HEK293 (cell line): ENCODE measurements around the gene TOR2A.

ENCODE experiments used
- CTCF ChIA-PET: fragments of 350-600 bp; formaldehyde crosslinking; extraction: SDS; loops from one replicate; lab custom pipeline; 2021; ENCODE audit warnings: antibody characterized with exemption; lab: Yijun Ruan, JAX
- POLR2A ChIA-PET: fragments of 300-600 bp; formaldehyde crosslinking; extraction: SDS; loops from one replicate; lab custom pipeline; 2020; ENCODE audit warnings: antibody characterized with exemption, inconsistent platforms; lab: Yijun Ruan, JAX
- H3K27ac ChIP-seq: fragments of 200-500 bp; sonication (Bioruptor generic); 2 replicates; pipeline ENCODE4 v1.5.1; 2014; ENCODE audit warnings: low read depth, low read length, control low read depth, inconsistent platforms; ENCODE audit errors: extremely low read depth
- H3K36me3 ChIP-seq, 2 experiments: fragments of 200-500 bp in 1 of 2; sonication (Bioruptor generic) in 1 of 2; 1 replicate in 1 of 2; 2 replicates in 1 of 2; pipeline ENCODE4 v1.5.1; 2014 to 2017; ENCODE audit warnings: inconsistent platforms in 2 of 2, low read length in 2 of 2; ENCODE audit not compliant: control insufficient read depth in 2 of 2, insufficient read depth in 1 of 2
- H3K4me1 ChIP-seq: fragments of 200-500 bp; sonication (Bioruptor generic); 2 replicates; pipeline ENCODE4 v1.5.1; 2014; ENCODE audit warnings: mild to moderate bottlenecking, low read length, inconsistent platforms; ENCODE audit not compliant: control insufficient read depth, insufficient read depth
- H3K4me3 ChIP-seq: 2 replicates; pipeline ENCODE4 v1.5.1; 2011; ENCODE audit warnings: low read depth, mild to moderate bottlenecking, control low read depth, low read length, moderate library complexity
- H3K9me3 ChIP-seq: fragments of 200-500 bp; sonication (Bioruptor generic); 2 replicates; pipeline ENCODE4 v1.5.1; 2014; ENCODE audit warnings: low read depth, low read length, inconsistent platforms; ENCODE audit not compliant: control insufficient read depth, insufficient read depth
- ATF2 ChIP-seq: fragments of 450-650 bp; formaldehyde crosslinking; IDR thresholded peaks from 2 replicates; pipeline ENCODE4 v1.5.1; 2016; ENCODE audit warnings: missing biosample characterization, missing genetic modification characterization, low read depth
- HOXA7 ChIP-seq: sonication (generic); formaldehyde crosslinking; IDR thresholded peaks from 2 replicates; pipeline ENCODE4 v1.8.1; 2022; ENCODE audit warnings: missing genetic modification reagents, borderline replicate concordance
- MZF1 ChIP-seq: fragments of 450-650 bp; formaldehyde crosslinking; IDR thresholded peaks from 2 replicates; pipeline ENCODE4 v1.5.1; 2017; ENCODE audit warnings: missing biosample characterization, missing genetic modification characterization, borderline replicate concordance
- REST ChIP-seq: fragments of 450-650 bp; formaldehyde crosslinking; IDR thresholded peaks from 2 replicates; pipeline ENCODE4 v1.5.1; 2016; ENCODE audit warnings: missing biosample characterization, missing genetic modification characterization
- ZNF133 ChIP-seq: fragments of 450-650 bp; formaldehyde crosslinking; IDR thresholded peaks from 2 replicates; pipeline ENCODE4 v1.5.1; 2016; ENCODE audit warnings: missing biosample characterization, missing genetic modification characterization
- ZNF169 ChIP-seq: fragments of 450-650 bp; formaldehyde crosslinking; IDR thresholded peaks from 2 replicates; pipeline ENCODE4 v1.5.1; 2016; ENCODE audit warnings: missing biosample characterization, missing genetic modification characterization
- ZNF175 ChIP-seq: fragments of 450-650 bp; formaldehyde crosslinking; IDR thresholded peaks from 2 replicates; pipeline ENCODE4 v1.5.1; 2016; ENCODE audit warnings: missing biosample characterization, missing genetic modification characterization
- ZNF248 ChIP-seq: fragments of 450-650 bp; formaldehyde crosslinking; IDR thresholded peaks from 2 replicates; pipeline ENCODE4 v1.5.1; 2017; ENCODE audit warnings: missing biosample characterization, missing genetic modification characterization
- ZNF350 ChIP-seq: fragments of 450-650 bp; formaldehyde crosslinking; IDR thresholded peaks from 2 replicates; pipeline ENCODE4 v1.5.0; 2017; ENCODE audit warnings: missing biosample characterization, mild to moderate bottlenecking, missing genetic modification characterization
- ZNF473 ChIP-seq: fragments of 450-650 bp; formaldehyde crosslinking; IDR thresholded peaks from 2 replicates; pipeline ENCODE4 v1.5.1; 2017; ENCODE audit warnings: missing biosample characterization, missing genetic modification characterization
- ZNF510 ChIP-seq: fragments of 450-650 bp; formaldehyde crosslinking; IDR thresholded peaks from 2 replicates; pipeline ENCODE4 v1.5.1; 2018; ENCODE audit warnings: mild to moderate bottlenecking, missing genetic modification characterization, missing biosample characterization; ENCODE audit not compliant: insufficient replicate concordance
- ZNF610 ChIP-seq: fragments of 450-650 bp; formaldehyde crosslinking; IDR thresholded peaks from 2 replicates; pipeline ENCODE4 v1.5.1; 2016; ENCODE audit warnings: missing biosample characterization, missing genetic modification characterization, borderline replicate concordance

TOR2A gene

GRCh38 chr9:127731938-127732337 lies 3.2 kb downstream of the TOR2A start:
- H3K27ac ChIP-seq = no peak overlapping the region
- no peaks in the 10 kb centered on the region for H3K9me3 ChIP-seq
- H3K4me1 ChIP-seq = no peaks in the 10 kb centered on the region
- POLR2A ChIA-PET = no interaction called here
- peaks cover 0 to 6% of the 10 kb centered on the region in 2 experiments; a peak in 1 of 3 replicates for H3K36me3 ChIP-seq
- no peak overlapping the region for H3K4me3 ChIP-seq
- CTCF ChIA-PET = interaction anchor here (0.6 to 1.7 kb wide), 4 partner anchors 117 to 303 kb away, joined by 3 to 4 read pairs (median 3); no protein-coding TSS in a partner anchor
- TF ChIP-seq MZF1 (tag by site-specific recombination) (no peak), ZNF350 (tag by site-specific recombination) (no peak), REST (tag by site-specific recombination) (peak; percentile 84)

GRCh38 chr9:127730799-127731410 lies 4.2 kb downstream of the TOR2A start:
- H3K4me1 ChIP-seq = no peaks in the 10 kb centered on the region
- H3K36me3 ChIP-seq = peaks cover 0 to 6% of the 10 kb centered on the region in 2 experiments; a peak in 1 of 3 replicates
- H3K27ac ChIP-seq = no peak overlapping the region
- ChIA-PET POLR2A (interaction anchor here (0.6 to 0.9 kb wide), 3 partner anchors 16 to 137 kb away, joined by 3 to 4 read pairs (median 3); partner anchors contain the start of gene PTRH1), CTCF (interaction anchor here (0.6 to 1.7 kb wide), 6 partner anchors 33 to 224 kb away, joined by 3 to 6 read pairs (median 4); no protein-coding TSS in a partner anchor)
- no peaks in the 10 kb centered on the region for H3K9me3 ChIP-seq
- TF ChIP-seq HOXA7 (CRISPR knock-in tag) (no peak), ATF2 (tag by site-specific recombination) (no peak)
- H3K4me3 ChIP-seq = no peak overlapping the region

GRCh38 chr9:127730262-127730661 lies 4.8 kb downstream of the TOR2A start:
- CTCF ChIA-PET = interaction anchor here (0.9 kb wide), 1 partner anchor 140 kb away, joined by 3 read pairs; no protein-coding TSS in a partner anchor
- no peaks in the 10 kb centered on the region for H3K9me3 ChIP-seq
- no peak overlapping the region for H3K27ac ChIP-seq
- POLR2A ChIA-PET = interaction anchor here (0.5 kb wide), 1 partner anchor 26 kb away, joined by 4 read pairs; no protein-coding TSS in a partner anchor
- TF ChIP-seq ZNF248 (tag by site-specific recombination) (no peak), ZNF610 (tag by site-specific recombination) (no peak), ZNF133 (no peak), ZNF473 (tag by site-specific recombination) (no peak), ZNF510 (tag by site-specific recombination) (no peak), ZNF175 (no peak), ZNF169 (tag by site-specific recombination) (no peak)
- H3K36me3 ChIP-seq = peaks cover 0 to 6% of the 10 kb centered on the region in 2 experiments; a peak in 1 of 3 replicates
- no peaks in the 10 kb centered on the region for H3K4me1 ChIP-seq
- no peak overlapping the region for H3K4me3 ChIP-seq
